Stimulated activated CD8-positive, alpha-beta memory T cell treated with anti-CD3 and anti-CD28 coated beads, Interleukin-15, amount 100 ng/mL, for 4 hours (primary cell): ENCODE measurements around the gene KCTD19.

Experiments
- DNase-seq, 2 donors: peaks; one replicate each; pipeline ENCODE4 v3.0.0-alpha.2; 2020; ENCODE audit warnings: low read depth in 2 of 2

KCTD19 gene

DNA sequence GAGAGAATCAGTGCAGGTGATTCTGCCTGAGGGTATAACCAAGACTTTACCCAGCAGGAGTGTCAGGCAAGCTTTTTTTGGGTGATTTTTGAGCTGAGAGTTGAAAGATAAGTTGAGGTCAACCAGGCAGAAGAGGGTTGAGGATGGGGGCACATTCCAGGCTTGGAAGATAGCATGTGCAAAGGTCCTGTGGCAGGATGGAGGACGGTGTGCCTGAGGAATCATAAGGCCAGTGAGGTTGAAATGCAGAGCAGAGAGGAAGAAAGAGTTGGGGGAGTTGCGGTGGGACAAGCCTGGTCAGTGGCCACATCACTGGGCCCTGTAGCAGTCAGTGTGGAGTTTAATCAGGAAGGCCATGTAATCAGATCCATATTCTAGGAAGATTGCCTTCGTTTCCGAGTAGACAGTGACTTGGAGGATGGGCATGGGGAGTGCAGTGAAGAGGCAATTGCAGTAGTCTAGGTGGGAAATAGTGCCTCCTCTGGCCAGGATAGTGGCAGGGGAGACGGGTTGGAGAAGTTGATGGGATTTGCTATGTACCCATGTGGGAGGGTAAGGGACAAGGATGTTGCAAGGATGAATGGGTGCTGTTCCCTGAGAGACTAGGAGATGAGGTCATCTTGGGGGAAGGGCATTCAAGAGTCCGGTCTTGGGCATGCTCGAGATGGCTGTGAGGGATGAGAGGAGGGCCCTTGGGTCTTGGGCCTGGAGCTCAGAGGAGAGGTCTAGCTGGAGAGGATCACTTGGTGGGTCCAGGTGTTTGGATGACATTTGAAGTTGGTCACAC, 43.3 kb downstream of the KCTD19 start:
- no peak for DNase-seq

DNA sequence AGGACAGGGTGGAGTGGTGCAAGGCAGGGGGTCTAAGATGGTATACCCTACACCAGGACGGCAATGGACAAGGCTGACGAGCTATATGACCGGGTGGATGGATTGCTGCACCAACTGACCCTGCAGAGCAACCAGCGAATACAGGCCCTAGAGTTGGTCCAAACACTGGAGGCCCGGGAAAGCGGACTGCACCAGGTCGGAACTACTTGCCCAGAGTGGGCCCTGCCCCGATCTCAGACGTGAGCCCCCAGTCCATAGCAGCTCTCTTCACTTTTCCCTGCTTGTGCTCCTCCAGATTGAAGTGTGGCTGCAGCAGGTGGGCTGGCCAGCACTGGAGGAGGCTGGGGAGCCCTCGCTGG, 44.1 kb downstream of the KCTD19 start:
- DNase-seq, result no peak

DNA sequence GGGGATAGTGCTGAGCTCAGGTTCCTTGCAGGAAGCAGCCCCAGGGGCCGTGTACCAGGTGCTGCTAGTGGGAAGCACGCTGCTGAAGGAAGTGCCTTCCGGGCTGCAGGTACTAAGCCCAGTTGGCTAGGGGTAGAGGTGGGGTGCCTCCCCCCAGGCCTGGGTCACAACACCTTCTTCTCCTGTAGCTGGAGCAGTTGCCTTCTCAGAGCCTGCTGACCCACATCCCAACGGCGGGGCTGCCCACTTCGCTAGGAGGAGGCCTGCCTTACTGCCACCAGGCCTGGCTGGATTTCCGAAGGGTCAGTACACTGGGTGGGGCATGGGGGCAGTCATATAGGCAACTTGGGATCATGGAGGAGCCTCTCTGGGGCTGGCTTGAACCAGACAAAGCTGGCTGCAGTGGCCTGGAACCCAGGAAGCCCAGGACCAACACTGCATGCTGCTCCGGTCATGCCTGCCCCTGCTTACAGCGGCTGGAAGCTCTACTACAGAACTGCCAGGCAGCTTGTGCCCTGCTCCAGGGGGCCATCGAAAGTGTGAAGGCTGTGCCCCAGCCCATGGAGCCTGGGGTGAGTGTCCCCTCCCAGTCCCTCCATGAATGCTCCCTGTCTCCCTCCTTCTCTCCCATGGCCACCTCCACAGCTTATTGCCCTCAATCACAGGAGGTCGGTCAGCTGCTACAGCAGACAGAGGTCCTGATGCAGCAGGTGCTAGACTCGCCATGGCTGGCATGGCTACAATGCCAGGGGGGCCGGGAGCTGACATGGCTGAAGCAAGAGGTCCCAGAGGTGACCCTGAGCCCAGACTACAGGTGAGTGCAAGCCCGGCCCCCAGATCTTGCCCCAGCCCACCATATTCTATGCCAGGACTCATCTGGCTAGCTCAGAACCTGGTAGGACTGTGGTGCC, 44.8 kb downstream of the KCTD19 start:
- DNase-seq, result no peak

DNA sequence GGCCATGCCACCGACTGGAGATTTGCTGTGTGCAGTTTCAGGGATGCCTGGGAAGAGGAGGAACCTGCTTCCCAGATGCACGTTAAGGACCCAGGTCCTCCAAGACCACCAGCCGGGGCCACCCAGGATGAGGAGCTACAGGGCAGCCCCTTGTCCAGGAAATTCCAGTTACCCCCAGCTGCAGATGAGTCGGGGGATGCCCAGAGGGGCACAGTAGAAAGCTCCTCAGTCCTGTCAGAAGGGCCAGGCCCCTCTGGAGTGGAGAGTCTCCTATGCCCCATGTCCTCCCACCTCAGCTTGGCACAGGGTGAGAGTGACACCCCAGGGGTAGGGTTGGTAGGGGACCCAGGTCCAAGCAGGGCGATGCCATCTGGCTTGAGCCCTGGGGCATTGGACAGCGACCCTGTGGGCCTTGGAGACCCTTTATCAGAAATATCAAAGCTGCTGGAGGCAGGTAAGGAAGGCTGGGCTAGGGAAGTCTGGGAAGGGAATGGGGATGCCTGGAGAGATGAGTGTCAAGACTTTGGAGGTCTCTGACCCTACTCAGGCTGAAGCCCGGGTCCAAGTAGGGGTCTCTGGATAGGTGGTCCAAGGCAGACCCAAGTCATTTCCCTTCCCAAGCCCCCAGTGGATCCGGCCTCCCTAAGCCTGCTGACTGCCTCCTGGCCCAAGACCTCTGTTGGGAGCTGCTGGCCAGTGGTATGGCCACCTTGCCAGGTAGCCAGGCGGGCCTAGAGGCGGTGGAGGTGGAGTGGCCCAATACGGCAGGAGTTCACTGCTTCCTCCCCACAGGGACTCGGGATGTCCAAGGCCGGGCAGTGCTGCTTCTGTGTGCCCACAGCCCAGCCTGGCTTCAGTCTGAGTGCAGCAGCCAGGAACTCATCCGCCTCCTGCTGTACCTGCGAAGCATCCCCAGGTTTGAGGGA, 46.2 kb downstream of the KCTD19 start:
- DNase-seq, result no peak

DNA sequence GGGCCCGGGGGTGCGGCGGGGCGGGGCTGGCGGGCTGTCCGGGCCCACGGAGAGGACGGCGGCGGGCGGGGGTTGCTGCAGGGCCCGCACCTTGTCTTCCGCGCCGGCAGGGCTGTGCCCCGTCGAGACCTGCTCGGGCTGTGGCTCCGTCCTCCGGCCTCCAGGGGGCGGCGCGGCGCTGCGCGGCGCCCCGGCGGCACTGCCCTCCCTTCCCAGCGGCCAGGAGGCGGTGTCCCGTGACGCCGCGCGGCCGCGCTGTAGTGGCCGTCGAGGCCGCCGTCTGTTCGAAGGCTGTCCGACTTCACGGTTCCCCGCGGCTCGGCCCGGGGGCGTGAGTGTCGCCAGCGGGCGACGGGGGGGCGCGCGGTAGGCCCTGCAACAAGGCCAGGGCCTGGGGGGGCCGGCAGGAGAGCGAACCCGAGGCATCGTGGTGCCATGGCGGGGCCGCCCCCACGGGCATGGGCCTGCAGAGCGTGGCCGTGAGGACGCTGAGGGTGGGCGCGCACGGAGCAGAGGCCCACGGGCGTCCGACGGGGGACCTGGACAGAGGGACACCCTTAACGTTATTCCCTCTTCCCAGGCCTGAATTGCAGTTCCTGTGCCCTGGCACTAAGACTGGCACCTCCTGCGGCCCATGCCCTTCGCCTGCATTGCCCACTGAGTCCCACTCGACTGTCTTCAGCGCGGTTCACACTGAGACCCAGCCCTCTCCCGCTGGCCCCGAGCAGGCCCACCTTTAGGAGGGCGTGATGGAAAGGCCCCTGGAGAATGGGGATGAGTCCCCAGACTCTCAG, 47.0 kb downstream of the KCTD19 start, which contains the start of gene PLEKHG4:
Gene PLEKHG4 (plus strand): TSS at position 237 of the 794 bp plus-strand sequence. CDS start 513 bp downstream, at position 750.
- DNase-seq, result peak; percentile 53 to 62

DNA sequence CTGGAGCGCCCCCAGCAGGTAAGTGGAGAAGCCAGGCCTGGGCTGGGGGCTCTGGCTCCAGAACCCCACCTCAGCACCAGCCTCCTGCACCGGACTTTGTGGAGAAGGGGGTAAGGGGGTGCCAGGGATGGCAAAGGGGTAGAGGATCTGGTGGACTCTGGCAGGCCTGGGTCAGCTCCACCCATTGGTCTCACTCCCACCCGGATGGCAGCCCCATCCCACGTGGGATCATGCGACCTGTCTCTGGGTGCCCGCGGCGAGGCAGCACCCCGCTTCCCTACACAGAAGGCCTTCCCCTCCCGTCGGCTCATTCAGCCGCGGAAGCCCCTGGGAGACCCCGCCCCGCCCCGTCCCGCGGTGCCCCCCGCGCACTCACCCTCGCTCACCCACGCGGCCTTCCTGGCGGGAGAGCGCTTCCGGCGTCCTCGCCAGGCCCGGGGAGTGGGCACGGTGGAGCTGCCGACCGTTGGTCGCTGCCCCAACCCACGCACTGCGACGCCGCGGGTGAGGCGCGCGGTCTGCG, 47.7 kb downstream of the KCTD19 start:
- peak in 1 of 2 donors; percentile 13 for DNase-seq

DNA sequence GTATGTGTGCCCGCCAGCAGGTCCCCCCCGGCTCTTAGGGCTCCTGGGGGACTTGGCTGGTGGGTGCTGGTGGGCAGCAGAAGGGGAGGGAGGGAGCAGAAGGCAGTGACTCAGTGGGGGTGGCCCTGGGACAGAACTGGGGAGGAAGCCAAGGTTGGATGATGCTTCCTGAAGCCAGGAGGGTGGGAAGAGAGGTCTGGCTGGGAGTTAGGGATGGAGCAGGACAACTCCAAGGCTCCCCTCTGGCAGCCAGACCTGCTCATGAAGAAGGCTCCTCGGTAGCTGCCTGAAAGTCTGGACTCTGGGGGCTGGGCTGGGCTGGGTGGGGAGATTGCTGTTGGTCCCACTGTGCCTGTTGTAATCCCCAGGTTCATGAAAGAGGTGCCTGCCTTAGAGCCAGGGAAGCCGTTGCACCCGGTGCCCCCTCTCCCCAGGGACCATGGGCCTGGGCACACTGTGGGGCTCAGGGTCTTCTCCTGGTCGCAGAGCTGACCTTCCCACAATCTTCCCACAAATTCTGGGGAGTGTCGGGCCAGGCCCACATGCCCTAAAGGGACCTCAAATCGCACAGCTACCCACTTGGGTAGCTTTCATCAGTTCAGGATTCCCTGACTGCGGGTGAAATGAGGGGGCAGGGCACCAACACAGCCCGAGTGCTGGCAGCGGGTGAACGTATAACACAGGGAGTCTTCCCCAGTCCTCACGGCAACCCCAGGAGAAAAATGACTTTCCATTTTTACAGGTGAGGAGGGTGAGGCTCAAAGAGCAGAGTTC, 48.4 kb downstream of the KCTD19 start:
- DNase-seq, result no peak

DNA sequence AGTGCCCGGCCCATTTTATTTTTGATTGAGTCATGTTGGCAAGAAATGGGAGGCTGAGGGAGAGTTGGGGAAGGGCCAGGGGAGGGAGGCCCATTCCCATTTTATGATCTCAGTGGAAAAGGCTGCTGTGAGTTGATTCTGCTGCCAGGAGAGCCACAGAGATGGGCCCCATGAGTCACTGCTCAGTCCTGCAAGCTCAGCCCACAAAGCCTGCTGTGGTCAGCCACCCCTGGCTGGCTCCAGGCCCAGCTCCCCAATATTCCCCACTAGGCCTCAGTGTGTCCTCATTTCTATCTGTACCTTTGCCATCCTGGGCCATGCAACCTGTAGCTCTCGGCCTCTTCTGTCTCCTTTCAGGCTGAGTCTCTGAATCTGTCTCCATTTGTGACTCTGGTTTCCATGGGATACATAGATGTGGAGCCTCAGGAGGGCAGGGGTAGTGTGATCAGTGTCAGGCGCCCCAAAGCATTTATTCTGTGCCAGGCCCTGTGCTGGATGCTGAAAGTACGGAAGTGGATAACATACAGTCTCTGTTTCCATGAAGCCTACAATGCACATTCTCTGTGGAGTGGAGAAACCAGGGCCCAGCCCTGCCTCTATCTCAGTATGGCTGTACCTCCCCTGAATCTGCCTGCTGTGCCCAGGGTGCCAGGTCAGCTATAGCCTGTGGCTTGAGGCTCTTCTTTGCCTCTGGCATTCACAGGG, 49.1 kb downstream of the KCTD19 start:
- DNase-seq, result no peak

DNA sequence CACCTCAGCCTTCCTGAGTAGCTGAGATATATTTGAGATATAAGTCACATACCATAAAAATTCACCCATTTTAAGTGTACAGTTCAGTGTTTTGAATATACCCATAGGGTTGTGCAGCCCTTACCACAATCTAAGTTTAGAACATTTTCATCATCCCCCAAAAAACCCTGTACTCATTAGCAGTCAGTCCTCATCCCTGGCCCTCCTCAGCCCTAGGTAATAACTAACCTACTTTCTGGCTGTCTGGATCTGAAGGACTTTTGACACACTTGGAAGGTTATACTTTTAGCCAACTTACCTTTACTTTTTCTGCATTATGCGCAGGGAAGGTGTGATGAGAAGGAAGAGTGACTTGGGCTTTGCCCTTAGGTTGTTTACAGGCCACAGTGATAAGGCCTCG, 51.2 kb downstream of the KCTD19 start:
- no peak for DNase-seq

DNA sequence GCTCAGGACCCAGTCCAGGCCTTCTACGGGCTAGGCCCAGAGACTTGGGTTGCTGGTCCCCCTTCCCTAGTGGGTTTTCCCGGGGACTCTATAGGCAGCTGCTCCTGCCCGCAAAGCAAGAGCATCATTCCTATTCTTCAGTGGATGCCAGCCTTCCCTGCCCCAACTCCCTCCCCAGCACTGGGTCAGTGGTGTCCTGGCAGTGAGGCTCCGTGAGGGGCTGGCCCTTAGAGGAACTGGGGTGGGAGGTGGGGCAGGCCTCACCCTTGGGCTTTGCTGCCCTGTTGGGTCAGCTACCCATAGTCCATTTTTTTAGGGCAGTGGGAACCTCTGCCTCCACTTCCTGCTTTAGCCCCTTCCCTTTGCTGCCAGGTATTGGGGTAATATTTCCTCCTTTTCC, 55.1 kb downstream of the KCTD19 start:
- DNase-seq, result no peak

DNA sequence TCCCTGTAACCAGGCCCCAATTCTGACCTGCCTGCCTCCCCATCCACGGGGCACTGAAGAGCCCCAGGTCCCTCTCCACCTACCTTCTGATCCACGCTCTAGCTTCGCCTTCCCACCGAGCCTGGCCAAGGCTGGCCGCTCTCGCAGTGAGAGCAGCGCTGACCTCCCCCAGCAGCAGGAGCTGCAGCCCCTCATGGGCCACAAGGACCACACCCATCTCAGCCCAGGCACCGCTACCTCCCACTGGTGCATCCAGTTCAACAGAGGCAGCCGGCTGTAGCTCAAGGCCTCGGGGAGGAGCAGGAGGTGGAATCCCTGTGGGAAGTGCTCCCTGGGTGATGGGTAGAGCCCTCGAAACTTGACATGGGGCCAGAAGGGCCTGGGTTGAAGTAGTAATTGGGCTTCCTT, 55.6 kb downstream of the KCTD19 start:
- no peak for DNase-seq

DNA sequence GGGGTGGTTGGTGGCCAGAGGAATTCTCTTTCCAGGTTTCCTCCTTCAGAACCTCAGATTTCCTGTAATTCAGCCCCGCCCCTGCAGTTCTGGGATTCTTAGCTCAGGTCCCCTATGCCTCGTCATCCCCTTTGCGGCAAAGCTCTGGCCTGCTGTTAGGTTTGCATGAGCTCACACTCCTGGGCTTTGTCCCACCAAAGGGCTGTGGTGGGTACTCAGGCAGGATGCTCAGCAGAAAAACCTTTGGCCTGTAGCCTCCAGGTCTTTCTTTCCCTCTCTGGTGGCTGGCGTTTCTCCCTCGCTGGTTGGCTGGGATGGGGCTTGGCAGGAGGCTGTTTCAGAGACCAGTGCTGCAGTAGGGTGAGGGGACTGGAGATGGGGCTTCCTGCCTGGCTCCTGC, 56.8 kb downstream of the KCTD19 start:
- DNase-seq, result no peak

DNA sequence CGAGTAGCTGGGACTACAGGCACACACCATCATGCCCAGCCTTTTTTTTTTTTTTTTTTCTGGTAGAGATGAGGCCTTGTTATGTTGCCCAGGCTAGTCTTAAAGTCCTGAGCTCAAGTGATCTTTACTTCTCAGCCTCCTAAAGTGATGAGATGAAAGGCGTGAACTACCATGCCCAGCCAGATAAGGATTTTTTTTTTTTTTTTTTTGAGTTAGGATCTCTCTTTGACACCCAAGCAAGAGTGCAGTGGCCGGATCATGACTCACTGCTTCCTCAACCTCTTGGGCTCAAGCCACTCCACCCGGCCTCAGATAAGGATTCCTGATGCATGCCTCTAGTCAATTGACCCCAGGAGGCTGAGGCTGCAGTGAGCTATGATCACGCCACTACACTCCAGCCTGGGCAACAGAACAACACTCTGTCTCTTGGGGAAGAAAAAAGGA, 58.4 kb downstream of the KCTD19 start:
- DNase-seq, result no peak

DNA sequence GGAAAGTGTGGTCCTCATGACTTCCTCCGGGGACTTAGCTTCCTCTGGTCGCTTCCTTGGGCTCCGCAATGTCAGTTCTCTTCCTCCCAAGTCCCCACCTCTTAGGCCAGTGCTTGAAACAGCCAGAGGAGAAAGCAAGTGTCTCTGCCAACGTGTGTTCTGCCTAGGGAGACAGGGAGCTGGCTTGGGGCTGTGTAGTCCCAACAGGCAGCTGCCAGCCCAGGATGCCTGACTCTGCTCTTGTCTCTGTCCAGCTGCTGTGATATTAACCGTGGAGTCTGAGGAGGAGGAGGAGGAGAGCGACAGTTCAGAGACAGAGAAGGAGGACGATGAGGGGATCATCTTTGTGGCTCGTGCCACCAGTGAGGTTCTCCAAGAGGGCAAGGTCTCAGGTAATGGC, 60.7 kb downstream of the KCTD19 start:
- DNase-seq, result no peak

DNA sequence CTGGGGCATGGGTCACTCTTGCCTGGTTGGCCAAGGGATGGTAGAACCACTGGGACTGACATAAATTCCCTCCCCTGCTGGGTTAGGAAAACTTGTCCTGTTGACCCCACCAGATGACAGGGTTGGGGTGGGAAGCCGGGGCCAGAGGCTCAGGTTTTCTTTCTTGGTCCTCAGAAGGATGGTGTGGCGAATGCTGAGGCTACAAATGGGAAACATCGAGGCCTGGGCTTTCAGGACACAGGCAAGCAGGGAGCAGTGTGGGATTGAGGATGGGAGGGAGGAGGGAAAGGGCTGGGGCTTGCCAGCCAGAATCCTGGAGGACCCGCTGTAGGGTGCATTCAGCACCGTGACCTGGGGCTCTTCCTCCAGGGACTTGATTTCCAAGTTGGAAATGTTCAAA, 61.7 kb downstream of the KCTD19 start:
- DNase-seq, result no peak

DNA sequence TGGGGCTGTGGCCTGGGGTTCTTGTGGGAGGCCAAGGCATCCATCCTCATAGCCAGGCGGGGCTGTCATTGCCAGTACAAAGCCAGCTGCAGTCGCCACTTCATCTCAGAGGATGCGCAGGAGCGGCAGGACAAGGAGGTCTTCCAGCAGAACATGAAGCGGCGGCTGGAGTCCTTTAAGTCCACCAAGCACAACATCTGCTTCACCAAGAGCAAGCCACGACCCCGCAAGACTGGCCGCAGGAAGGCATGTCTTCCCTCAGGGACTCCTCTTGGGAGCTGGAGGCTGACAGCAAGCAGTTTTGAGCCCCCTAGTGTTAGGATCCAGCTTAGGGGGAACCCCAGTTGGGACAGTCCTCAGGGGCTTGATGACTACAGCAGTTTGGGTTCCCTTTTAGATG, 62.3 kb downstream of the KCTD19 start:
- DNase-seq, result no peak

DNA sequence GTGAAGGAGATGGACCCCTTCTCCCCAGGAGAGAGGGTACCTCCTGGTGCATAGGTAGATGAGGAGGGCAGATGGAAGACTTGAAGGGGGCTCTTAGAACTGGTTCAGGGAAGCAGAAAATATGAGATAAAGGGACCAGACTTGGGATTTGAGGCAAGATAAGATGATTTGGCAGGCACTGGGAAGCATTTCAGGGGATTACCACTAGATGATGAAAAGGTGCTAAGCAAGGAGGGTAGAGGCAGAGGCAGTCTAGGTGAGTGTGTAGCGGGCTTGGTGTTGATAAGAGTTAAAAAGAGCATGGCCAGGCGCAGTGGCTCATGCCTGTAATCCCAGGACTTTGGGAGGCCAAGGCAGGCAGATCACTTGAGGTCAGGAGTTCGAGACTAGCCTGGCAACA, 63.3 kb downstream of the KCTD19 start:
- no peak for DNase-seq

DNA sequence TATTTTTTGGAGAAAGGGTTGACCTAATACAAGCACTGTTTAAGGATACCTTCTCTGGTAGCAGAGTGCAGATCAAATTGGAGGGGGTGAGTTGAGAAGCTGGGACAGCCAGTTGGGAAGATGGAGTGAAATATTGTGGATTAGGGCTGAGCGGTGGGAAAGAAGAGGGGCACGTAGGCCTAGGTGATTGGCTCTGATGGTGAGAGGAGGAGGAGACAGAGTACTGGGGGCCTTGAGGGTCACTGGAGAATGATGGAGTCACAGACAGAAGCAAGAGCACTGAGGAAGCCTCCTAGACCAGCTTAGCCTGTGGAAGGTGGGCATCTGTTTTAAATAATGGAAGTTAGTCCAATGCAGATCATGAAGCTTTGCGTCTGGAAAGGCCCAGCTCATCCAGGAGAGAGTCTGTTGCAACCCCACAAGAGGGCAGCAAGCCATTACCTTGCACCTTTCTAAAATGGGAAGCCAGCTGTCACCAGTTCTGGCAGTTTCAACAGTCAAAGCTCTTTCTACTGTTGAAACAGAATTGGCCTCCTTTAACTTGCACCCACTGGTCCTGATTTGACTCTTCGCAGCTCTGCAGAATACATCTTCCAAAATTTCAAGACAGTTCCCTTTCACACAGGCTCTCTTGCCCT, 66.0 kb downstream of the KCTD19 start:
- DNase-seq, result no peak

DNA sequence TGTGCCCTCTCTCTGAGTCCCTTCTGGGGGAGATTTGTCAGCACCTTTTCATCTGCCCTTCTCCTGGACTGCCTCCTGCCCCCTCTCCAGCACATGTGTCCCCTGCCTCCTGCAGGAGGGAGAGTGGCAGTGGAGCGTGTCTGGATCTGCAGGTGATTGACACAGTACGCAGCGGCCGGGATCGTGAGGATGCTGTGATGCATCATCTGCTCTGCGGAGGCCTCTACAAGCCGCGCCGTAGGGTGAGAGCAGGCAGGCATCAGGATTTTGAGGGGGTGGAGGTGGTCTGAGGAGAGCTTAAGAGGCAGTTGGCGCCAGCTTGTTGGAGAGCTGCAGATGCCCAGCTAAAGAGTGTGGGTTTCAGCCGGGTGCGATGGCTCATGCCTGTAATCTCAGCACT, 66.8 kb downstream of the KCTD19 start:
- no peak for DNase-seq
